Measurements from ENCODE around the gene NOP9. TPM values are rescaled to one million over a fixed set of nuclear protein-coding genes. Genes with fewer than 3 reads are reported as not detected.

NOP9 gene
- total RNA-seq, 1 donor from 2014 or later, result 33.5 TPM

GRCh38 chr14:24274101-24274543 lies 25.5 kb upstream of the NOP9 start:
- TF ChIP-seq CTCF (IDR thresholded peaks at IDR 0.05), result no peak
- Histone ChIP-seq H3K27ac (no peak overlapping the region), H3K27me3 (no peaks in the 10 kb centered on the region), H3K9me3 (no peaks in the 10 kb centered on the region), H3K36me3 (peaks cover 0 to 6% of the 10 kb centered on the region in 2 donors), H3K4me3 (no peak overlapping the region), H3K4me1 (peaks cover 0 to 8% of the 10 kb centered on the region in 2 donors)
- intact Hi-C loops (cut with DNase I), result loop anchor here (5.0 kb wide), 1 partner anchor 42 kb away; the partner anchor contains the start of genes GMPR2 and NEDD8
- no peak for DNase-seq (ENCODE audit: low spot score in 2 of 2)

- Histone ChIP-seq H3K36me3 (no peaks in the 10 kb centered on the region), H3K27ac (no peak overlapping the region), H3K9me3 (no peaks in the 10 kb centered on the region), H3K4me3 (no peak overlapping the region), H3K27me3 (no peaks in the 10 kb centered on the region), H3K4me1 (peaks cover 0 to under 1% of the 10 kb centered on the region in 2 donors)
- intact Hi-C loops (cut with DNase I), result no loop called here
- TF ChIP-seq CTCF (IDR thresholded peaks at IDR 0.05), result no peak
- no peak for DNase-seq (ENCODE audit: low spot score in 2 of 2)
These were observed 22.6 kb upstream of the NOP9 start for GRCh38 chr14:24277071-24277470.

GRCh38 chr14:24277606-24278321 lies 21.9 kb upstream of the NOP9 start:
- no peak overlapping the region for H3K4me3 ChIP-seq
- no peaks in the 10 kb centered on the region for H3K27me3 ChIP-seq
- no peaks in the 10 kb centered on the region for H3K9me3 ChIP-seq
- no peaks in the 10 kb centered on the region for H3K36me3 ChIP-seq
- TF ChIP-seq CTCF (IDR thresholded peaks at IDR 0.05), result no peak
- H3K27ac ChIP-seq, result no peak overlapping the region
- no peak for DNase-seq (ENCODE audit: low spot score in 2 of 2)
- intact Hi-C loops (cut with DNase I), result no loop called here
- H3K4me1 ChIP-seq, result no peaks in the 10 kb centered on the region

GRCh38 chr14:24278424-24278823 lies 21.2 kb upstream of the NOP9 start:
- Histone ChIP-seq H3K4me1 (no peaks in the 10 kb centered on the region), H3K27me3 (no peaks in the 10 kb centered on the region), H3K9me3 (no peaks in the 10 kb centered on the region), H3K27ac (no peak overlapping the region), H3K4me3 (no peak overlapping the region), H3K36me3 (no peaks in the 10 kb centered on the region)
- no peak for DNase-seq (ENCODE audit: low spot score in 2 of 2)
- intact Hi-C loops (cut with DNase I), result no loop called here
- TF ChIP-seq CTCF (IDR thresholded peaks at IDR 0.05), result no peak

GRCh38 chr14:24279301-24280186 lies 20.1 kb upstream of the NOP9 start:
- DNase-seq (ENCODE audit: low spot score in 2 of 2), result no peak
- Histone ChIP-seq H3K27me3 (no peaks in the 10 kb centered on the region), H3K9me3 (no peaks in the 10 kb centered on the region), H3K27ac (no peak overlapping the region), H3K36me3 (no peaks in the 10 kb centered on the region), H3K4me1 (no peaks in the 10 kb centered on the region), H3K4me3 (no peak overlapping the region)
- intact Hi-C loops (cut with DNase I), result no loop called here
- no peak for TF ChIP-seq CTCF (IDR thresholded peaks at IDR 0.05)
